Measurements from ENCODE around the gene KLHL17. TPM values are rescaled to one million over a fixed set of nuclear protein-coding genes. Genes with fewer than 3 reads are reported as not detected.

The KLHL17 gene
- total RNA-seq, 2 donors from 2014 or later, result 5.7 to 8.2 TPM

DNA sequence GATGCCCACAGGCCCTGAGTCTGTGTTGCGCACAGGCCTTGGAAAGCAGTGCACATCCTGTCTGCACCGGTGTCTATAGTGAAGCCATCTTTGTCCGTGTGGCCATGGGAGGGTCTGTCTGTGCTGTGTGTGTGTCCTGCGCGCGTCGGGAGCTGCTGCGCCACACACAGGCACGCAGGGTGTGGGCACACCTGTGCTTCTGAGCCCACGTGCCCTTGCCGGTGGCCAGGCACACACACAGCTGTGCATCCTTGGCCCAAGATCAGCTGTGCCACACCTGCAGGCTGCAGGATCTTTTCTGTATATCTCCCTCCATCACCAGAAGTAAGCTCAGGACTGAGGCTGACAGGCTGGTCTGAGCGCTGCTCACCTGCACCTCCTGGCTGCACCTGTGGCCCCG is 39.9 kb upstream of the KLHL17 start:
- intact Hi-C loops (cut with DNase I), result no loop called here
- DNase-seq (no peak), ATAC-seq (no peak)

DNA sequence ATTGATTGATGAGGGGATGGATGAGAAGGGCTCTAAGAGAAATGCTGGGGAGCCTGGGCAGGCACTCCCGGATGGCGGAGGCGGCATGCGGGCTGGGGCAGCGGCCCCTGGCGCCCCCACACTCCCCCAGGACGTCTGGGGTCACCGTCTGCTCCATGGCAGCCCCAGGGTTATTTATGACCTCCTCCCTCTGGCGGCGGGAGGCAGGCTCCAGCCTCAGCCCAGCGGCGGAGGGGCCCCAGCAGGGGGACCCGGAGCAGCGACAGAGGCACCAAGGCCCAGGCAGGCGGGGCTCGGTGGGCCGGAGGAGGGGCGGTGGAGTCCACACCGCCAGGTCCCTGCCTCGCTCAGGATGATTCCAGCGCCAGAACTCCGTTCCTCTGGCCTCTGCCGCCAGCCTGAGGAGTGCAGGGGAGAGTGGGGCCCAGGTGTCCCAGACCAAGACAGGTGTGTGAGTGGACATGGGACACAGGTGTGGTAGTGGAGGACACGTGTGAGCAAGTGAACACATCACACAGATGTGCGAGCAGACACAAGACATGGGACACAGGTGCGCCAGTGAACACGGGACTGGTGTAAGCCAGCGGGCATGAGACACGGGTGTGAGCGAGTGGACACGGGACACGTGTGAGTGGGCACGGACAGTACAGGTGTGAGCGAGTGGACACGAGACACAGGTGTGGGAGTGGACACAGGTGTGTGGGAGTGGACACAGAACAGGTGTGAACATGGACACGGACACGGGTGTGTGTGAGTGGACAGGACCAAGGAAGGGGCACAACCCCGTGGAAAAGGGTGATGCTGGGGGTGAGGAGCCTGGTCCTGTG is 39.2 kb upstream of the KLHL17 start:
- intact Hi-C loops (cut with DNase I), result no loop called here
- DNase-seq, result peak; percentile 75
- peak; percentile 65 to 73 for ATAC-seq

GRCh38 chr1:923131-923990 is 37.0 kb upstream of the KLHL17 start, which contains the start of gene SAMD11:
TSS of gene SAMD11 (plus strand) at chr1:923923. CDS start at chr1:924432, 509 bp downstream.
- ATAC-seq, result peak; percentile 50 to 62
- intact Hi-C loops (cut with DNase I), result no loop called here
- peak; percentile 89 for DNase-seq

GRCh38 chr1:923991-924655 is 36.3 kb upstream of the KLHL17 start:
- intact Hi-C loops (cut with DNase I), result no loop called here
- DNase-seq (no peak), ATAC-seq (no peak)

- intact Hi-C loops (cut with DNase I), result no loop called here
- ATAC-seq, result no peak
- DNase-seq, result peak; percentile 64
Observed at GRCh38 chr1:924656-925560, 35.5 kb upstream of the KLHL17 start.

GRCh38 chr1:925561-926421 is 34.6 kb upstream of the KLHL17 start:
- ATAC-seq (peak; percentile 34 to 48), DNase-seq (peak; percentile 70)
- intact Hi-C loops (cut with DNase I), result no loop called here

GRCh38 chr1:927234-927633 is 33.1 kb upstream of the KLHL17 start:
- intact Hi-C loops (cut with DNase I), result no loop called here
- DNase-seq (no peak), ATAC-seq (no peak)

DNA sequence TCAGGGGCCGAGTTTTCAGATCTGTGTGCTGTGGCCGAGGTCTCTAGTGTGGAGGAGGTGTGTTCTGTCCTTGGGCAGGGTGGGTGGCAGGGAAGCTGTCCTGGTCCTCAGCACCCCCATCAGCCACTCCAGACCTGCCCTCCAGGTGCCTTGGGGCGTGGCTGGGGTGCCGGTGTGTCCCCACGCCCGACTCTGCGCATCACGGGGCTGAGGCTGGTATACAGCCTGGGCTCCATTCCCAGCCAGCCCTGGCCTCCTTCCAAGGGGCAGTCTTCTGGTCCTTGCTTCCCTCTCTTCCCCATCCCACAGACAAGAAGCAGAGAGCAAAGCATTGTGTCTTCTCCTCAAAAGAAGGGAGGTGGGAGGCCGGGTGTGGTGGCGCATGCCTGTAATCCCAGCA is 32.6 kb upstream of the KLHL17 start:
- intact Hi-C loops (cut with DNase I), result no loop called here
- ATAC-seq (no peak), DNase-seq (no peak)

- ATAC-seq, result no peak
- intact Hi-C loops (cut with DNase I), result no loop called here
- DNase-seq, result no peak
Observed at GRCh38 chr1:928825-929661, 31.3 kb upstream of the KLHL17 start.

DNA sequence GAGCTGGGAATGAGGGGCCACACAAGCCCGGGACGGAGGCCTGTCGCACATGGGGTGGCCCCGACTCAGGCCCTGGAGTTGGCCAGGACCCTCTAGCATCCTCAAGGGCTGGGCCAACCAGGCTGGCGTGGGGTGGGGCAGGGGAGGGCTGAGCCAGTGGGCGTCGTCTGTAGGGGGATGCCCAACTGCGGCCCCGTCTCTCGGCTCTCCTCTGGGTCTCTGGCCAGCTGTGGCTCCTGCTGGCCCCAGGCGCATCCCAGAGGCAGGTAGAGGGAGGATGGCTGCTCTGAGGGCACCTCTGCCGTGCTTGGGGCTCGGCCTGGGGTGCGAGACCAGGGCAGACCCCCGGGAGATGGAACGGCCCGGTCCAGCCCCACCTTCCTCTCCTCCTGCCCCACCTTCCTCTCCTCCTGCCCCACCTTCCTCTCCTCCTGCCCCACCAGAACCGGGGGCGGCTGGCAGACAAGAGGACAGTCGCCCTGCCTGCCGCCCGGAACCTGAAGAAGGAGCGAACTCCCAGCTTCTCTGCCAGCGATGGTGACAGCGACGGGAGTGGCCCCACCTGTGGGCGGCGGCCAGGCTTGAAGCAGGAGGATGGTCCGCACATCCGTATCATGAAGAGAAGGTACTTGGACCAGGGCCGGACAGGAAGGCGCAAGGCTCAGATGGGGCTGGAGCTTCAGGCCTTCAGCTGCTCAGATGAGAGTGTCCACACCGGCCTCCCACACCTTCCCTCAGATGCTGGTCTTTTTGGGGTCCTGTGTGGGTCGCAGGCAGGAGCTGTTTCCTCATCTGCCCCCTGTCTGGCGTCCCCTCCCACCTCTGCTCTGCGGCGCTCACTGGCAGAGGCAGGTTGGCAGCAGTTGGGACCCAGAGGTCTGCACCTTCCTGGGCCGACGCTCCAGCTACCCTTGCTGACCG is 30.4 kb upstream of the KLHL17 start:
- DNase-seq (no peak), ATAC-seq (no peak)
- intact Hi-C loops (cut with DNase I), result no loop called here

DNA sequence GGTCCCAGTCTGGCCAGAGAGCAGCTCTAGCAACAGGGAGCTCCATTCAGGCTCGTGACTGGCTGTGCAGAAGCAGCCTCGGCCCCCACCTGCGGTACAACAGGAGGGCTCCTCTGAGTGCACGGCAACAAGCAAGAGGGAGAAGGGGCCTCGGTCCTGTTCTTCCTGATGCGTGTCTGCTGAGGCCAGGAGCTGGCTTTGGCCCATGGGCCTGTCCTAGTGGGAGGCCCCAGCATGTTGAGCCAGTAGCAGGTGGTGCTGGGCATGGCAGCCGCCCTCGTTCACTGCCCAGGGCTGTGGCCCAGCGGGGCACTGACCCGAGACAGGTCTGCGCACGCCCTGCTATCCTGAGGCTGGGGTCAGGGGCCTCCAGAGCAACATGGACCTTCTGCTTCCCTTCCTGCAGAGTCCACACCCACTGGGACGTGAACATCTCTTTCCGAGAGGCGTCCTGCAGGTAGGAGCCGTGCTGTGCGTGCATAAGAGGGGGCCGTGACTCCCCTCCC is 29.7 kb upstream of the KLHL17 start:
- ATAC-seq (no peak), DNase-seq (no peak)
- intact Hi-C loops (cut with DNase I), result no loop called here

DNA sequence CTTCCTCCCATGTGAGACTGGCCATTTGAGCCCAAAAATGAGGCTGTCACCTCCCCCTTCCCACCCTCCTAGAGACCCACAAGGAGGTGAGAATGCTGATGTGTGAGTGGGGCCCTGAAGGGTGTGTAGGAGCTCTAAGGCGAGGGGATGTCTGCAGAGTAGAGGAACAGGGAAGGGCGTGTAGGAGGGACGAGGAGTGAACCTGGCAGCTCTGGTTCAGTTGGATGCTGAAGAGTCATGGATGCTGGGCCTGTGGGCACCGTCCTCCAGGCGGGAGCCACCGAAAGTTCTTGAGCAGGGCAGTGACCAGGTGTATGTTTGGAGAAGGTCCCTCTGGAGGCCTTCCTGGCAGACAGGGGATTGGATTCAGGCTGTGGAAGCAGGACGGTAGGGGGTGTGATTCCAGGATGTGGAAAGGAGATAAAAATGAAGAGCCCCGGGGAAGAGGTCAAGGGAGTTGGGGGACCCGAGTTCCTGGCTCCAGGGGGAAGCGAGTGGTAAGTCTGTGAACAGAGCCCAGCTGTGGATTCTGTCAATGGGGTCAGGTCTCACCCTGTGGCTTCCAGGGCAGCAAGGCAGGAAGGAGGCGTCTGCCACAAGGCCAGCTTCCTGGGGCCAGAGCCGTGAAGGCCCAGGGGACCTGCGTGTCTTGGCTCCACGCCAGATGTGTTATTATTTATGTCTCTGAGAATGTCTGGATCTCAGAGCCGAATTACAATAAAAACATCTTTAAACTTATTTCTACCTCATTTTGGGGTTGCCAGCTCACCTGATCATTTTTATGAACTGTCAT is 28.8 kb upstream of the KLHL17 start:
- intact Hi-C loops (cut with DNase I), result no loop called here
- no peak for ATAC-seq
- no peak for DNase-seq

- intact Hi-C loops (cut with DNase I), result no loop called here
- no peak for ATAC-seq
- no peak for DNase-seq
Observed at GRCh38 chr1:932173-932510, 28.2 kb upstream of the KLHL17 start.

GRCh38 chr1:932776-933602 is 27.4 kb upstream of the KLHL17 start:
- ATAC-seq (no peak), DNase-seq (no peak)
- intact Hi-C loops (cut with DNase I), result no loop called here

Data from left cardiac atrium (tissue), 4 donors.